Stimulated activated naive CD8-positive, alpha-beta T cell treated with anti-CD3 and anti-CD28 coated beads, Interleukin-15, Interleukin-2, amounts not matched to agents 100 U/mL and 50 U/mL, for 24 hours (primary cell): Measurements from ENCODE around the gene ASCC3.

Experiments
- ATAC-seq: fragments of 150-1000 bp; cut with Tn5 transposase; one replicate; pipeline ENCODE4 v1.10.0; 2021
- DNase-seq: peaks from one replicate; pipeline ENCODE4 v3.0.0; 2021

The ASCC3 gene

GRCh38 chr6:100464162-100464851 is 416.8 kb downstream of the ASCC3 start:
- DNase-seq (no peak), ATAC-seq (no peak)

DNA sequence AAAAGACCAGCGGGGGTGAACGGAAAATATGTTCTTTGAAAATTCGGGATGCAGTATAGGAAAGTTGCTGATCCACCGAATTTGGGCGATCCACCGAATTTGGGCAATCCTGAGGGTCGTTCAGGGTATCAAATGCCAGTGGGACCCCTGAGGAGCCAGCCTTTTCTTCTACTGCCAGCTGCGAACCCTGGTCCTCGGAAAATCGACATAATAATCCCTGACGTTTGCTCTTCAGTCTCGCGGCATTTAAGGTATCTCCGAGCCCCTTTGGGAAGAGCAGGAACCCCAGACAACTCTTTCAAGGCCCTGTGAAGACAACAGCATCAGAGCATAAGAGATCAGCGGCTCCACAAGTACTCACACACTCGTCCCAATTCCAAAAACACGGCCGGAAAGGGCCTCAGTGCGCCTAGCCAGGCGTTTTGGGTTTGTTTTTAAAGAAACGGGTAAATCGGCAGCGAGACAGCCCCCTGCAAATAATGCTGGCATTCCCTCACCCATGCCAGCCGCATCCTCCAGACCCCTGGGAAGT is 417.4 kb downstream of the ASCC3 start:
- ATAC-seq (no peak), DNase-seq (no peak)

GRCh38 chr6:100462706-100463629 is 418.2 kb downstream of the ASCC3 start:
- ATAC-seq: no peak
- no peak for DNase-seq

GRCh38 chr6:100461917-100462705 is 419.0 kb downstream of the ASCC3 start:
- ATAC-seq: no peak
- DNase-seq: no peak

DNA sequence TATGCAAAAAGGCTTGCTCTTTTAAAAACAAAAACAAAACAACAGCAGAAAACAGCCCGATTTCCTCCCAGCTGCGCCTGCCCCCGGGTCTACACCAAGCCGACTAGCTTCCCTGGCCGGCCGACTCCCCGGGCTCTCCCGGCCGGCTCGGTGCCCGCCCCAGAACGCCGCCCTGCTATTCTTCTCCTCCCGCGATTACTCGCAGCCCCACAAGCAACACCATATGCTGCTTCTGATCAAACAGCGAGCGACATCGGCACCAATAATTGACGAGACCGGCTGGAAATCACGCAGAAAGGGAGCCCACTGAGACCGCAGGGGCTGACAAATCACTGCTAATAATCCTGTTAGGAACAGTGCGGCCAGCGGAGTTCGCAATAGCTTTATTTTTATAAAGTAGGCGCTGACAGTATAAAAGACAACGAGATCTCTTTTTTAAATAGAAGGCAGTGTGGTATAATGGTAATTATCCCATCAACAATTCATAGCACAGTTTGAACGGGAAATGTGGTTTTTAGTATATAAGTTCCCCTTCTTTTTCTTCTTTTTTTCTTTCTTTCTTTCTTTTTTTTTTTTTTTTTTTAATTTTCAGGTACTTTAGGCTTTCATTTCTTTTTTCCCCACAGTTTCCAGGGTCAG is 419.7 kb downstream of the ASCC3 start:
- ATAC-seq: no peak
- no peak for DNase-seq

- DNase-seq (no peak), ATAC-seq (no peak)
Measured at GRCh38 chr6:100460650-100461204, 420.4 kb downstream of the ASCC3 start.

- DNase-seq (no peak), ATAC-seq (no peak)
Measured at GRCh38 chr6:100459592-100460184, 421.4 kb downstream of the ASCC3 start.

DNA sequence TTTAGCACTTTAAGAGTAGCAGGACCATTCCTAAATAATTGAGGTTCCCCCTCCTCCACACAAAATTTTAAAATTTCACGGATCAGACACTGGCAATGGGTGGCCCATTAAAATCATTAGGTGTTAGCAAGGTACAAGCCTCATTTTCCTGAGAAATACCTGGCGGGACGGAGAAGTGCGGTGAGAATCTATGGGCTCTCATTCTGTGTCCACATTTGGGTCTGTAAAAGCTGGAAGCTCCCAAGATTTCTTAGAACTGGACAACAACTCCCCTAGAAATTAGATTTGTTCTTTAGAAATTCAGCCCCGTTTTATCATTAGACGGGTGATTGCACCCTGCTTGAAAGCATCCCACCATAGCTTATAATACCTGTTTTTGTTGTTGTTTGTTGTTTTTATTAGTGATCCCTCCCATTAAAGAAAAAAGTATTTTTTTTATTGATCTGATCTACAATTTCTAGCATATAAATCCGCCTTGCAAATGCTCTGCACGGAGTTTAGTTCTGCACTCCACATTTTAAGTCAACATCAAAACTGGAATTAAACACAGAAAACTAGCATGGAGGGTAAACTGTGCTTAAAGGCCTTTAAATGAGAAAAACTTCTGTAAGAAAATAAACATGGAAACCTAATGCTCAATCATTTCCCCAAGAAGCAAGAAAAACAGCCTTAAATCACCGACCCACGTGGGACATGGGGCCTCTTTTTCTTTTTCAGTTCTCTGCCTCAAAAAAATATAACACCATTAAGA is 422.1 kb downstream of the ASCC3 start:
- ATAC-seq (no peak), DNase-seq (no peak)
